Transverse colon (tissue), 3 donors: Measurements from ENCODE around the gene OR2T35.
"Not testable (repeated sequence)": the region's sequence is repeated elsewhere in the genome, so short reads cannot be mapped to it uniquely, and the experiment has no call there.

ENCODE experiments used
- CTCF ChIP-seq, 5 experiments: fragments of 200-600 bp in 3 of 5; fragments of 450-650 bp in 2 of 5; sonication (generic) in 3 of 5; IDR thresholded peaks; 1 replicate in 2 of 5; 2 replicates in 3 of 5; pipeline ENCODE4 v1.5.1; 2016 to 2017; ENCODE audit warnings: antibody characterized with exemption in 5 of 5, inconsistent platforms in 3 of 5, mild to moderate bottlenecking in 2 of 5, moderate library complexity in 1 of 5
- POLR2A ChIP-seq: fragments of 450-650 bp; IDR thresholded peaks from one replicate; pipeline ENCODE4 v1.6.1; 2016; ENCODE audit warnings: antibody characterized with exemption, mild to moderate bottlenecking, moderate library complexity

GRCh38 chr1:248648770-248649536 is 3.9 kb upstream of the OR2T35 start:
- TF ChIP-seq CTCF (IDR thresholded peaks at IDR 0.05); POLR2A: not testable (repeated sequence)
